Natural killer cell treated with Interleukin-12 subunit alpha and Interleukin-12 subunit beta and Interleukin-15 and Interleukin-18, amount 100 ng/mL, for 72 hours (primary cell): Measurements from ENCODE around the gene DRGX. TPM values are rescaled to one million over a fixed set of nuclear protein-coding genes. Genes with fewer than 3 reads are reported as not detected.

Source experiments
- ATAC-seq, 2 donors: fragments of 150-1000 bp; cut with Tn5 transposase in 1 of 2; sonication (Bioruptor Pico), chemical (Tn5 transposase) in 1 of 2; 2 replicates each; pipeline ENCODE4 v1.10.0; 2021
- DNase-seq: peaks from one replicate; pipeline ENCODE4 v3.0.0; 2022; ENCODE audit warnings: low spot score
- H3K27ac Mint-ChIP-seq, 2 donors: 1 replicate in 1 of 2; 2 replicates in 1 of 2; pipeline ENCODE4 v1.8.0; 2022; ENCODE audit warnings: mixed read lengths in 2 of 2, mild to moderate bottlenecking in 1 of 2, moderate library complexity in 1 of 2
- H3K27me3 Mint-ChIP-seq, 2 donors: 1 replicate in 1 of 2; 2 replicates in 1 of 2; pipeline ENCODE4 v1.8.0; 2022; ENCODE audit warnings: mixed read lengths in 2 of 2
- H3K36me3 Mint-ChIP-seq: one replicate; pipeline ENCODE4 v1.8.0; 2022; ENCODE audit warnings: mixed read lengths
- H3K4me1 Mint-ChIP-seq, 2 donors: 1 replicate in 1 of 2; 2 replicates in 1 of 2; pipeline ENCODE4 v1.8.0; 2022; ENCODE audit warnings: low read depth in 2 of 2, mixed read lengths in 2 of 2, mild to moderate bottlenecking in 1 of 2
- H3K4me3 Mint-ChIP-seq: one replicate; pipeline ENCODE4 v1.8.0; 2022; ENCODE audit warnings: mixed read lengths
- H3K9me3 Mint-ChIP-seq: 2 replicates; pipeline ENCODE4 v1.8.0; 2022; ENCODE audit warnings: mixed read lengths
- total RNA-seq, 2 donors: library from RNA; stranded (reverse); gene quantifications; one replicate each; pipeline ENCODE4 v1.2.3, GENCODE V29; 2022

The DRGX gene
- total RNA-seq, 2 donors from 2014 or later, result not detected

DNA sequence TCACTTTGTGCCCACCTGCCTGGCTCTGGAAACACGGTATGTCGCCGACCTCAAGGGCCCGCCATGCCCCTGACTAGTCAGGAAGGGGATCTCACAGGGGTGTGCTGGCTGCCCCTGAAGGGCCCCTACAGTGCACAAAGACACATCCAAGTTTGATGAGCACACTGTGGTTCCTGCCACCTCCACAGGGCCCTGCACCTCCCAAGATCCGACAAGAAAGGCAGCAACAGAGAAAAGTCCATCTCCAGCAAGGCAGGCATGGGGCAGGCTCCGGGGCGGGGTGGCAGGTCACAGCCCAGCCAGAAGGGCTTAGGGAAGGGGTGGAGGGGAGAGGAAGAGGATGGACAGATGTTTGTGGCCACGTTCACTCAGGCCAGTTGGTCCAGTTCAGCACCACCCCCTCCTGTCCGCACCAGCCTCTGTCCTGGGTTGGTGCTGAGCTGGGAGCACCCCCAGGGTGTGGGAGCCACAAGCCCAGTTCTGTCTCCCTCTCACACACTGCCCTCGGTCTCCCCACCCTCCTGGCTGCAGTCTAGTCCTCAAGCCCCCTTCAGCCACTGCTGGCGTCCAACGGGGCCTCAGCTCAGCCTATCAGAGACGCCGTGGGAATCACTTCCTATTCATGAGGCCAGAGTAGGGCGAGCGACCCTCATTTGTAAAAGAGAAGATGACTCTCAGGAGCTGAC is 11.5 kb downstream of the DRGX start:
- Mint-ChIP-seq H3K4me3 (no peak overlapping the region), H3K36me3 (no peaks in the 10 kb centered on the region), H3K27ac (no peak overlapping the region), H3K9me3 (no peaks in the 10 kb centered on the region), H3K4me1 (no peaks in the 10 kb centered on the region), H3K27me3 (peaks cover 10 to 11% of the 10 kb centered on the region in 2 donors)
- ATAC-seq (no peak), DNase-seq (no peak)

- DNase-seq (no peak), ATAC-seq (no peak)
- peaks cover 4 to 6% of the 10 kb centered on the region in 2 donors for H3K27me3 Mint-ChIP-seq
- H3K9me3 Mint-ChIP-seq, result no peaks in the 10 kb centered on the region
- H3K27ac Mint-ChIP-seq, result no peak overlapping the region
- H3K36me3 Mint-ChIP-seq, result no peaks in the 10 kb centered on the region
- H3K4me3 Mint-ChIP-seq, result no peak overlapping the region
- no peaks in the 10 kb centered on the region for H3K4me1 Mint-ChIP-seq
These were observed 12.0 kb downstream of the DRGX start for GRCh38 chr10:49383853-49384252.

GRCh38 chr10:49382826-49383225 is 13.1 kb downstream of the DRGX start:
- no peaks in the 10 kb centered on the region for H3K36me3 Mint-ChIP-seq
- no peak overlapping the region for H3K4me3 Mint-ChIP-seq
- DNase-seq (no peak), ATAC-seq (no peak)
- no peaks in the 10 kb centered on the region for H3K4me1 Mint-ChIP-seq
- H3K27ac Mint-ChIP-seq, result no peak overlapping the region
- peaks cover 0 to 3% of the 10 kb centered on the region in 2 donors for H3K27me3 Mint-ChIP-seq
- H3K9me3 Mint-ChIP-seq, result no peaks in the 10 kb centered on the region

- Mint-ChIP-seq H3K36me3 (no peaks in the 10 kb centered on the region), H3K4me1 (no peaks in the 10 kb centered on the region), H3K27me3 (peaks cover 0 to 3% of the 10 kb centered on the region in 2 donors), H3K27ac (no peak overlapping the region), H3K9me3 (no peaks in the 10 kb centered on the region), H3K4me3 (no peak overlapping the region)
- no peak for ATAC-seq
- no peak for DNase-seq
These were observed 13.7 kb downstream of the DRGX start for GRCh38 chr10:49382226-49382625.

- Mint-ChIP-seq H3K36me3 (no peaks in the 10 kb centered on the region), H3K4me1 (no peaks in the 10 kb centered on the region), H3K9me3 (no peaks in the 10 kb centered on the region), H3K4me3 (no peak overlapping the region), H3K27ac (no peak overlapping the region), H3K27me3 (peaks cover 0 to 3% of the 10 kb centered on the region in 2 donors)
- no peak for ATAC-seq
- no peak for DNase-seq
These were observed 14.6 kb downstream of the DRGX start for GRCh38 chr10:49381111-49381900.

DNA sequence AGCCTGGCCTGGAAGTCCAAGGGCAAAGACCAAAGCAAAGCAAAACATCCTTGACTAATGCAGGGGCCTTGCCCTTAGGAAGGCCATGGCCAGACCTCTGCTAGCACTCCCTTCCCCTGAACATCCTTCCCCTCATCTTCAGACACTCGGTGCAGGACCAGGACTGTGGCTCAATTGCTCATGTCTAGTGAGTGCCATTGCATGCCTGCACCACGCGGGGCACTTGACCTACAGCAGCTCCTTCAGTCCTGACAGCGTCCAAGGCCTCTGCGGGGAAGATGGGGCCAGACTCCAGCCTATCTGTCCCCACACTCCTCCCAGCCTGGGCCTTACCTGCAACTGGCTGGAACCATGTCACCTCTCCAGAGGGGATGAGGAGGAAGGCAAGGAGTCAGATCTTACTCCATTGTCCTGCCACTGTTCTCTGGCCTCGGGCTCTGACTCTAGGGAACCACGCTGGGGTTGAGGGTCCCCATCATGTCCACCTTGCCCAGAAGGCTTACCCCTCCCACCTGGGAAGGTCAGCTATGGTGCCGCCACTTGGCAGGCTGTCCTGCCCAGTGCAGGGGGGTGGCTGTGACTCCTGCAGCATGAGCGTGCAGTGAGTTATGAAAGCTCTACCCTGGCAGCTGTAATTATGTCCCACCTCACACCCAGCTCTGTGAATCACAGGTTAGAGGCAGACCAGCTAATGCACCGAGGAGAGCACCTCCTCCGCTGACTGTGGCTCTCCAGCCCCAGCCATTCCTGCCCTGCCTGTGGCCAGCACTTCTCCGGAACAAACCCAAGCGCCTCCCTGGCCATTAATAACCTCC is 16.1 kb downstream of the DRGX start:
- no peaks in the 10 kb centered on the region for H3K9me3 Mint-ChIP-seq
- H3K4me3 Mint-ChIP-seq, result no peak overlapping the region
- H3K27me3 Mint-ChIP-seq, result peaks cover 0 to 3% of the 10 kb centered on the region in 2 donors
- DNase-seq, result no peak
- H3K27ac Mint-ChIP-seq, result no peak overlapping the region
- peak in 1 of 2 donors; percentile 5 for ATAC-seq
- no peaks in the 10 kb centered on the region for H3K4me1 Mint-ChIP-seq
- no peaks in the 10 kb centered on the region for H3K36me3 Mint-ChIP-seq

- H3K27me3 Mint-ChIP-seq, result peaks cover 0 to 3% of the 10 kb centered on the region in 2 donors
- H3K36me3 Mint-ChIP-seq, result no peaks in the 10 kb centered on the region
- H3K4me1 Mint-ChIP-seq, result no peaks in the 10 kb centered on the region
- DNase-seq, result no peak
- H3K9me3 Mint-ChIP-seq, result no peaks in the 10 kb centered on the region
- no peak overlapping the region for H3K4me3 Mint-ChIP-seq
- no peak for ATAC-seq
- no peak overlapping the region for H3K27ac Mint-ChIP-seq
These were observed 18.6 kb downstream of the DRGX start for GRCh38 chr10:49377256-49377655.

DNA sequence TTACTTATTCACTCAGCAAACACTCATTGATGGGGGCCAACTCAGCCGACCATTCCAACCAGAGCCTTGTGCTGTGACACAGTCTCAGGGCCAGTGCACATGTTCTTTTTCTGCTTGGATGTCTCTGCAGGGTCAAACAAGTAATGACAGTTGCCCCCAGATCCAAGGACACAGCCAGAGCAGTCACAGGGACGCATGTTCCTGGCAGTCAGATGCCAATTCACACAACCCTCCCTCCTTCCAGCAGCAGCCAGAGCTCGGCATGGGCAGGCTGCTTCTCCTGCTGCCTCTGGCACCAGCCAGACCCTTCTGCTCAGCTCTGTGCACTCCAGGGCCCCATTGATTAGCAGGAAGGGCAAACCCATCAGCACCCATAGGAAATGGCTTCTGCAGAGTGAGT is 20.3 kb downstream of the DRGX start:
- H3K4me1 Mint-ChIP-seq, result no peaks in the 10 kb centered on the region
- no peaks in the 10 kb centered on the region for H3K9me3 Mint-ChIP-seq
- H3K36me3 Mint-ChIP-seq, result no peaks in the 10 kb centered on the region
- DNase-seq (no peak), ATAC-seq (no peak)
- no peak overlapping the region for H3K27ac Mint-ChIP-seq
- no peaks in the 10 kb centered on the region for H3K27me3 Mint-ChIP-seq
- no peak overlapping the region for H3K4me3 Mint-ChIP-seq

GRCh38 chr10:49374740-49375139 is 21.1 kb downstream of the DRGX start:
- no peak for DNase-seq
- Mint-ChIP-seq H3K4me3 (no peak overlapping the region), H3K27me3 (peaks cover 0 to 2% of the 10 kb centered on the region in 2 donors), H3K27ac (no peak overlapping the region), H3K9me3 (no peaks in the 10 kb centered on the region), H3K4me1 (no peaks in the 10 kb centered on the region), H3K36me3 (no peaks in the 10 kb centered on the region)
- no peak for ATAC-seq

DNA sequence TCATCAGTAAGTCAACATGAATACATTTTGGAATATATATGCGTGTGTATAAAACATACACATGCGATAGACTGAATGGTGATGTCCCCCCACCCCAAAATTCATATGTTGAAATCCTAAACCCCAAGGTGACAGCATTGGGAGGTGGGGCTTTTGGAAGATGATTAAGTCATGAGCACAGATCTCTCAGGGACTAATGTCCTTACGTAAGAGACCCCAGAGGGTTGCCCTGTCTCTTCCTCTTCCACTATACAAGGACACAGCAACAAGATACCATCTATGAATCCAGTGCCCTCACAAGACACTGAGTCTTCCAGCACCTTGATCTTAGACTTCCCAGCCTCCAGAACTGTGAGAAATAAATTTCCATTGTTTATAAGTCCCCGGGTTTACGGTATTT is 22.5 kb downstream of the DRGX start:
- peaks cover 0 to 2% of the 10 kb centered on the region in 2 donors for H3K27me3 Mint-ChIP-seq
- DNase-seq, result no peak
- H3K4me1 Mint-ChIP-seq, result no peaks in the 10 kb centered on the region
- ATAC-seq, result no peak
- no peak overlapping the region for H3K4me3 Mint-ChIP-seq
- H3K27ac Mint-ChIP-seq, result no peak overlapping the region
- H3K36me3 Mint-ChIP-seq, result no peaks in the 10 kb centered on the region
- no peaks in the 10 kb centered on the region for H3K9me3 Mint-ChIP-seq

- H3K4me3 Mint-ChIP-seq, result no peak overlapping the region
- no peaks in the 10 kb centered on the region for H3K4me1 Mint-ChIP-seq
- no peaks in the 10 kb centered on the region for H3K9me3 Mint-ChIP-seq
- H3K27me3 Mint-ChIP-seq, result peaks cover 0 to 2% of the 10 kb centered on the region in 2 donors
- ATAC-seq, result no peak
- no peaks in the 10 kb centered on the region for H3K36me3 Mint-ChIP-seq
- no peak overlapping the region for H3K27ac Mint-ChIP-seq
- DNase-seq, result no peak
These were observed 23.9 kb downstream of the DRGX start for GRCh38 chr10:49371967-49372366.

GRCh38 chr10:49370326-49371100 is 25.4 kb downstream of the DRGX start:
- no peak for ATAC-seq
- no peak overlapping the region for H3K27ac Mint-ChIP-seq
- H3K27me3 Mint-ChIP-seq, result peaks cover 0 to 2% of the 10 kb centered on the region in 2 donors

More at GRCh38 chr10:49370326-49371100, 25.4 kb downstream of the DRGX start:
- no peaks in the 10 kb centered on the region for H3K9me3 Mint-ChIP-seq
- H3K4me3 Mint-ChIP-seq, result no peak overlapping the region
- no peak for DNase-seq
- H3K4me1 Mint-ChIP-seq, result no peaks in the 10 kb centered on the region
- no peaks in the 10 kb centered on the region for H3K36me3 Mint-ChIP-seq
